SK-N-SH treated with all-trans-retinoic acid at 6 μM for 48 hours (cell line): Measurements from ENCODE around the gene SLC25A10.

Source experiments
- ARNTL ChIP-seq: fragments of 450-650 bp; formaldehyde crosslinking; IDR thresholded peaks from 2 replicates; pipeline ENCODE4 v1.5.0; 2020; ENCODE audit warnings: low read depth, mild to moderate bottlenecking, moderate library complexity, borderline replicate concordance
- CREB5 ChIP-seq: fragments of 250-450 bp; sonication (Bioruptor Pico); IDR thresholded peaks from 2 replicates; pipeline ENCODE4 v1.5.1; 2020; ENCODE audit warnings: low read depth, mild to moderate bottlenecking, moderate library complexity
- CSDC2 ChIP-seq: fragments of 250-450 bp; sonication (Bioruptor Pico); IDR thresholded peaks from 2 replicates; pipeline ENCODE4 v1.5.0; 2020; ENCODE audit warnings: mild to moderate bottlenecking, moderate library complexity
- GLIS3 ChIP-seq: fragments of 250-450 bp; sonication (Bioruptor Pico); IDR thresholded peaks from 2 replicates; pipeline ENCODE4 v1.5.0; 2020; ENCODE audit warnings: mild to moderate bottlenecking, moderate library complexity
- OSR1 ChIP-seq: fragments of 250-450 bp; sonication (Bioruptor Pico); IDR thresholded peaks from 2 replicates; pipeline ENCODE4 v1.8.0; 2022; ENCODE audit warnings: moderate library complexity, mild to moderate bottlenecking, inconsistent platforms
- PATZ1 ChIP-seq: fragments of 250-450 bp; sonication (Bioruptor Pico); IDR thresholded peaks from 2 replicates; pipeline ENCODE4 v1.8.0; 2020; ENCODE audit warnings: mild to moderate bottlenecking, moderate library complexity, borderline replicate concordance
- RARB ChIP-seq: fragments of 250-450 bp; sonication (Bioruptor Pico); IDR thresholded peaks from 2 replicates; pipeline ENCODE4 v1.8.0; 2021; ENCODE audit warnings: mild to moderate bottlenecking, moderate library complexity
- TCF4 ChIP-seq: fragments of 250-450 bp; sonication (Bioruptor Pico); IDR thresholded peaks from 2 replicates; pipeline ENCODE4 v1.8.0; 2021; ENCODE audit warnings: mild to moderate bottlenecking, moderate library complexity, borderline replicate concordance
- ZC3H10 ChIP-seq: fragments of 250-450 bp; sonication (Bioruptor Pico); IDR thresholded peaks from 2 replicates; pipeline ENCODE4 v1.5.1; 2021; ENCODE audit warnings: mild to moderate bottlenecking, moderate library complexity
- ZFP3 ChIP-seq: fragments of 250-450 bp; sonication (Bioruptor Pico); IDR thresholded peaks from 2 replicates; pipeline ENCODE4 v1.5.0; 2020; ENCODE audit warnings: mild to moderate bottlenecking, moderate library complexity
- ZFP30 ChIP-seq: fragments of 450-650 bp; formaldehyde crosslinking; IDR thresholded peaks from 2 replicates; pipeline ENCODE4 v1.5.0; 2022; ENCODE audit warnings: mild to moderate bottlenecking, moderate library complexity
- ZNF70 ChIP-seq: fragments of 450-650 bp; formaldehyde crosslinking; IDR thresholded peaks from 2 replicates; pipeline ENCODE4 v1.5.0; 2020; ENCODE audit warnings: mild to moderate bottlenecking, moderate library complexity

- TF ChIP-seq RARB (CRISPR knock-in tag) (no peak), GLIS3 (CRISPR knock-in tag) (no peak), ARNTL (CRISPR knock-in tag) (no peak), ZFP3 (CRISPR knock-in tag) (no peak), ZFP30 (CRISPR knock-in tag) (no peak), TCF4 (no peak), ZNF70 (no peak), OSR1 (no peak), CREB5 (CRISPR knock-in tag) (no peak), ZC3H10 (CRISPR knock-in tag) (no peak), CSDC2 (no peak), PATZ1 (CRISPR knock-in tag) (no peak)
These were observed 5.9 kb upstream of the SLC25A10 start for GRCh38 chr17:81706232-81706611.
